ENCODE measurements around the gene CRIP2. TPM values are rescaled to one million over a fixed set of nuclear protein-coding genes. Genes with fewer than 3 reads are reported as not detected.

The CRIP2 gene
- total and polyA plus RNA-seq, 2 donors (not counting 3 experiments of a cell fraction or from before 2014, with no cell fraction given) = 322 to 954 TPM

GRCh38 chr14:105503296-105503640 is 28.6 kb downstream of the CRIP2 start:
- ChIA-PET POLR2A (no interaction called here), CTCF (no interaction called here)
- H3K9me1 ChIP-seq (replicated peaks; ENCODE audit: control insufficient read depth, extremely low read depth, insufficient read depth, low read length) = no peaks in the 10 kb centered on the region
- no peaks in the 10 kb centered on the region for H3K9me3 ChIP-seq (replicated peaks; ENCODE audit: control insufficient read depth, insufficient read depth, low read length)
- no peak overlapping the region for H3K27ac ChIP-seq (ENCODE audit: insufficient read depth, low read depth, low read length)
- H4K20me1 ChIP-seq (replicated peaks; ENCODE audit: control insufficient read depth, extremely low read depth, insufficient read depth, low read length) = no peaks in the 10 kb centered on the region
- no peak for DNase-seq (ENCODE audit: low read depth, low spot score)
- FAIRE-seq = no peak
- H3K36me3 ChIP-seq (ENCODE audit: control insufficient read depth in 2 of 2, extremely low read depth in 1 of 2, insufficient read depth in 2 of 2, low read length in 2 of 2) = no peaks in the 10 kb centered on the region
- no peak overlapping the region for H2AFZ ChIP-seq (ENCODE audit: low read depth, low read length)
- TF ChIP-seq EZH2 (IDR thresholded peaks at IDR 0.05; ENCODE audit: borderline replicate concordance, low read depth, low read length, severe bottlenecking) (no peak), MYC (IDR thresholded peaks at IDR 0.05; ENCODE audit: low read depth, low read length) (no peak), POLR2AphosphoS5 (IDR thresholded peaks at IDR 0.05; ENCODE audit: insufficient read depth, low read depth, low read length) (no peak), POLR2A (IDR thresholded peaks at IDR 0.05; ENCODE audit: low read depth, low read length) (no peak), JUN (IDR thresholded peaks at IDR 0.05; ENCODE audit: borderline replicate concordance, insufficient read depth, insufficient read length, low read depth) (no peak)
- TF ChIP-seq, protein P1, sequence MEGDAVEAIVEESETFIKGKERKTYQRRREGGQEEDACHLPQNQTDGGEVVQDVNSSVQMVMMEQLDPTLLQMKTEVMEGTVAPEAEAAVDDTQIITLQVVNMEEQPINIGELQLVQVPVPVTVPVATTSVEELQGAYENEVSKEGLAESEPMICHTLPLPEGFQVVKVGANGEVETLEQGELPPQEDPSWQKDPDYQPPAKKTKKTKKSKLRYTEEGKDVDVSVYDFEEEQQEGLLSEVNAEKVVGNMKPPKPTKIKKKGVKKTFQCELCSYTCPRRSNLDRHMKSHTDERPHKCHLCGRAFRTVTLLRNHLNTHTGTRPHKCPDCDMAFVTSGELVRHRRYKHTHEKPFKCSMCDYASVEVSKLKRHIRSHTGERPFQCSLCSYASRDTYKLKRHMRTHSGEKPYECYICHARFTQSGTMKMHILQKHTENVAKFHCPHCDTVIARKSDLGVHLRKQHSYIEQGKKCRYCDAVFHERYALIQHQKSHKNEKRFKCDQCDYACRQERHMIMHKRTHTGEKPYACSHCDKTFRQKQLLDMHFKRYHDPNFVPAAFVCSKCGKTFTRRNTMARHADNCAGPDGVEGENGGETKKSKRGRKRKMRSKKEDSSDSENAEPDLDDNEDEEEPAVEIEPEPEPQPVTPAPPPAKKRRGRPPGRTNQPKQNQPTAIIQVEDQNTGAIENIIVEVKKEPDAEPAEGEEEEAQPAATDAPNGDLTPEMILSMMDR (IDR thresholded peaks at IDR 0.05; ENCODE audit: extremely low read depth in 1 of 2, insufficient read depth in 1 of 2, low read depth in 1 of 2, low read length in 2 of 2) = no peak
- TF ChIP-seq, protein P2, sequence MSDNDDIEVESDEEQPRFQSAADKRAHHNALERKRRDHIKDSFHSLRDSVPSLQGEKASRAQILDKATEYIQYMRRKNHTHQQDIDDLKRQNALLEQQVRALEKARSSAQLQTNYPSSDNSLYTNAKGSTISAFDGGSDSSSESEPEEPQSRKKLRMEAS (IDR thresholded peaks at IDR 0.05; ENCODE audit: insufficient read depth, insufficient read length) = no peak
- no peak overlapping the region for H3K4me3 ChIP-seq (replicated peaks in 1 of 3; ENCODE audit: insufficient read depth in 1 of 3, low read depth in 1 of 3, low read length in 3 of 3)
- intact Hi-C loops (cut with micrococcal nuclease) = no loop called here
- no peaks in the 10 kb centered on the region for H3K27me3 ChIP-seq (ENCODE audit: control insufficient read depth in 2 of 2, insufficient read depth in 2 of 2, low read length in 2 of 2)
- no peak overlapping the region for H3K4me2 ChIP-seq (ENCODE audit: insufficient read depth, low read length)
- dilution Hi-C loops (cut with MboI; ENCODE audit: extremely low pct_ligation_motif_present, low sequenced_read_pairs) = no loop called here
- no peaks in the 10 kb centered on the region for H3K4me1 ChIP-seq (ENCODE audit: control insufficient read depth, extremely low read depth, insufficient read depth, low read length)
- H3K79me2 ChIP-seq (ENCODE audit: control insufficient read depth, insufficient read depth, low read length) = no peaks in the 10 kb centered on the region
- no peak overlapping the region for H3K9ac ChIP-seq (replicated peaks; ENCODE audit: extremely low read depth, insufficient read depth, low read length)
- BruUV-seq (replicated peaks) = no TSS peak

Measured in endothelial cell of umbilical vein (primary cell).